Thyroid gland (tissue), 4 donors: ENCODE results near the gene MYL3. TPM values are rescaled to one million over a fixed set of nuclear protein-coding genes. Genes with fewer than 3 reads are reported as not detected.

ENCODE experiments used
- DNase-seq, 2 donors: peaks; one replicate each; pipeline ENCODE4 v3.0.0-alpha.2; 2019
- H3K27ac ChIP-seq, 3 donors: fragments of 200-600 bp; sonication (generic); 1 replicate in 2 of 3; 2 replicates in 1 of 3; pipeline ENCODE4 v1.5.1; 2016 to 2019; ENCODE audit warnings: mild to moderate bottlenecking in 1 of 3, moderate library complexity in 1 of 3
- H3K27me3 ChIP-seq: fragments of 200-600 bp; sonication (generic); one replicate; pipeline ENCODE4 v1.5.1; 2019
- H3K36me3 ChIP-seq, 2 donors: fragments of 200-600 bp; sonication (generic); one replicate each; pipeline ENCODE4 v1.5.1; 2016 to 2019
- H3K4me1 ChIP-seq, 2 donors: fragments of 200-600 bp; sonication (generic); one replicate each; pipeline ENCODE4 v1.5.1; 2017 to 2019
- H3K4me3 ChIP-seq, 3 donors: fragments of 200-600 bp; sonication (generic); replicated peaks in 1 of 3; 1 replicate in 2 of 3; 2 replicates in 1 of 3; pipeline ENCODE4 v1.5.1; 2016; ENCODE audit warnings: mild to moderate bottlenecking in 1 of 3
- H3K9me3 ChIP-seq: fragments of 200-600 bp; sonication (generic); one replicate; pipeline ENCODE4 v1.5.1; 2017
- CTCF ChIP-seq, 6 experiments: fragments of 200-600 bp in 3 of 6; fragments of 450-650 bp in 3 of 6; sonication (generic) in 3 of 6; IDR thresholded peaks; one replicate each; pipeline ENCODE4 v1.5.1; 2016 to 2019; ENCODE audit warnings: antibody characterized with exemption in 6 of 6, mild to moderate bottlenecking in 2 of 6, inconsistent platforms in 1 of 6, moderate library complexity in 1 of 6
- POLR2A ChIP-seq, 2 donors: fragments of 450-650 bp; IDR thresholded peaks; one replicate each; pipeline ENCODE4 v1.6.1; 2017; ENCODE audit warnings: antibody characterized with exemption in 2 of 2, mild to moderate bottlenecking in 2 of 2, moderate library complexity in 1 of 2
- WGBS, 2 donors: methylation state at CpG; one replicate each; pipeline ENCODE4 v1.1.5; 2017; 5-methylcytosine and 5-hydroxymethylcytosine counted together
- intact Hi-C: fragments of 100-400 bp; cut with DNase I; formaldehyde crosslinking; loops from one replicate; pipeline ENCODE4 v1.15.1; 2023
- total RNA-seq, 4 donors: library from RNA; depleted of rRNA; stranded (reverse); fragments of >200 nt; gene quantifications; one replicate each; pipeline ENCODE4 v1.2.3, GENCODE V29; 2016

Gene MYL3
- total RNA-seq, 4 donors from 2014 or later = 1.8 to 2.8 TPM; not detected in 2

- TF ChIP-seq CTCF (IDR thresholded peaks at IDR 0.05) (no peak), POLR2A (IDR thresholded peaks at IDR 0.05) (no peak)
- H3K9me3 ChIP-seq = no peaks in the 10 kb centered on the region
- H3K27me3 ChIP-seq = no peaks in the 10 kb centered on the region
- H3K27ac ChIP-seq = no peak overlapping the region
- peaks cover 0 to 15% of the 10 kb centered on the region in 2 donors for H3K4me1 ChIP-seq
- H3K36me3 ChIP-seq = no peaks in the 10 kb centered on the region
- intact Hi-C loops = no loop called here
- DNase-seq = no peak
- no peak overlapping the region for H3K4me3 ChIP-seq
- 84 to 91% methylated on average over 13 to 14 of the region's 15 CpGs for WGBS, 2 donors
These were observed 39.0 kb upstream of the MYL3 start for GRCh38 chr3:46902188-46902631.

- WGBS, 2 donors = 89 to 93% methylated on average over 14 to 17 of the region's 17 CpGs
- Histone ChIP-seq H3K9me3 (no peaks in the 10 kb centered on the region), H3K36me3 (no peaks in the 10 kb centered on the region), H3K4me1 (peaks cover 0 to 15% of the 10 kb centered on the region in 2 donors), H3K4me3 (no peak overlapping the region), H3K27ac (no peak overlapping the region), H3K27me3 (no peaks in the 10 kb centered on the region)
- no peak for DNase-seq
- no peak for TF ChIP-seq CTCF (IDR thresholded peaks at IDR 0.05)
- TF ChIP-seq POLR2A (IDR thresholded peaks at IDR 0.05) = no peak
- intact Hi-C loops = no loop called here
These were observed 38.4 kb upstream of the MYL3 start for GRCh38 chr3:46901591-46902187.

- WGBS, 2 donors = 72 to 90% methylated on average over 2 to 3 of the region's 3 CpGs
- TF ChIP-seq POLR2A (IDR thresholded peaks at IDR 0.05) (no peak), CTCF (IDR thresholded peaks at IDR 0.05) (no peak)
- no peak overlapping the region for H3K4me3 ChIP-seq
- no peak overlapping the region for H3K27ac ChIP-seq
- peaks cover 0 to 15% of the 10 kb centered on the region in 2 donors for H3K4me1 ChIP-seq
- no peaks in the 10 kb centered on the region for H3K27me3 ChIP-seq
- intact Hi-C loops = no loop called here
- no peaks in the 10 kb centered on the region for H3K36me3 ChIP-seq
- no peak for DNase-seq
- H3K9me3 ChIP-seq = no peaks in the 10 kb centered on the region
These were observed 37.8 kb upstream of the MYL3 start for GRCh38 chr3:46901061-46901460.

- 89 to 94% methylated on average over 6 of the region's 6 CpGs for WGBS, 2 donors
- Histone ChIP-seq H3K36me3 (no peaks in the 10 kb centered on the region), H3K4me1 (peaks cover 0 to 15% of the 10 kb centered on the region in 2 donors), H3K27ac (no peak overlapping the region), H3K27me3 (no peaks in the 10 kb centered on the region), H3K9me3 (no peaks in the 10 kb centered on the region), H3K4me3 (no peak overlapping the region)
- no peak for TF ChIP-seq CTCF (IDR thresholded peaks at IDR 0.05)
- TF ChIP-seq POLR2A (IDR thresholded peaks at IDR 0.05) = no peak
- intact Hi-C loops = no loop called here
- DNase-seq = no peak
These were observed 37.1 kb upstream of the MYL3 start for GRCh38 chr3:46900356-46900755.

GRCh38 chr3:46900007-46900292 lies 36.7 kb upstream of the MYL3 start:
- intact Hi-C loops = no loop called here
- no peaks in the 10 kb centered on the region for H3K27me3 ChIP-seq
- 70% methylated on average over 2 to 4 of the region's 5 CpGs for WGBS, 2 donors
- H3K27ac ChIP-seq = no peak overlapping the region
- no peak overlapping the region for H3K4me3 ChIP-seq
- peaks cover 0 to 15% of the 10 kb centered on the region in 2 donors for H3K4me1 ChIP-seq
- no peaks in the 10 kb centered on the region for H3K36me3 ChIP-seq
- TF ChIP-seq CTCF (IDR thresholded peaks at IDR 0.05) = no peak
- TF ChIP-seq POLR2A (IDR thresholded peaks at IDR 0.05) = no peak
- no peaks in the 10 kb centered on the region for H3K9me3 ChIP-seq
- DNase-seq = no peak
